H1 (cell line): Measurements from ENCODE around the gene NCAM1. TPM values are rescaled to one million over a fixed set of nuclear protein-coding genes. Genes with fewer than 3 reads are reported as not detected.

Source experiments
- NANOG ChIP-seq: IDR thresholded peaks from 2 replicates; pipeline ENCODE4 v1.6.1; 2011; ENCODE audit warnings: low read length, low read depth, mild to moderate bottlenecking, inconsistent platforms; ENCODE audit not compliant: insufficient read depth, poor library complexity, severe bottlenecking
- SP4 ChIP-seq: IDR thresholded peaks from 2 replicates; pipeline ENCODE4 v1.6.1; 2012; ENCODE audit warnings: low read length, inconsistent platforms
- polyA plus RNA-seq, 7 experiments: library from polyadenylated mRNA; depleted of rRNA in 3 of 7; stranded (reverse) in 5 of 7; unstranded in 2 of 7; fragments of >200 nt in 5 of 7; fragments of 200-250 nt in 2 of 7; gene quantifications; 1 replicate in 5 of 7; 2 replicates in 1 of 7; 4 replicates in 1 of 7; pipeline versions ENCODE4 v1.2.1 to v1.2.3, GENCODE V29; 2011 to 2013; ENCODE audit warnings: missing spikeins in 2 of 7, mixed read lengths in 2 of 7
- total RNA-seq: library from RNA; stranded (reverse); fragmentation: NEBNext Ultra II Directional; extraction: Animal tissue kit (Norgen Biotek cat#: 25700); gene quantifications from 2 replicates; pipeline ENCODE4 v1.2.1, GENCODE V29; 2021
- TF ChIP-seq, protein P1 (sequence below): fragments of 300-600 bp; sonication (generic); IDR thresholded peaks from 2 replicates; pipeline ENCODE4 v1.7.1; 2012; ENCODE audit warnings: low read length, moderate library complexity, mild to moderate bottlenecking, inconsistent platforms; ENCODE audit not compliant: insufficient replicate concordance

Gene NCAM1
- total and polyA plus RNA-seq, 2 of the 8 experiments (the other 6 are each of a cell fraction or from before 2014, with no cell fraction given), result 3.1 to 4.3 TPM

DNA sequence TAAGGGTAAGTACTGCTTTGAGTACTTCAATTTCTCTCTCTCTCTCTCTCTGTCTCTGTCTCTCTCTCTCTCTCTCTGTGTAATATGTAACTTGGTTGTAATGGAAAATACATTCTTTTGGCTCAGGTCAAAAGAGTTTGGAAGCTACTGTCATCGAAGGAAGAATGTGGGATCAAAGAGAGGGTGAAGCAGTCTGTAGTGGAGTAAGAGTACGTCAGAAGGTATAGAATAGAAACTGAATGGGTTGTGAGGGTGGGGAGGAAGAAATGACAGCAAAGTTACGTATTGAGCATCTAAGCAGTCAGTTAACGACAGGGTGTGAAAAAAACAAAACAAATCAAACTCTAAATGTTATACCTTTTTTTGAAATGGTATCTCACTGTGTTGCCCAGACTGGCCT is 10.0 kb downstream of the NCAM1 start (continued):
- TF ChIP-seq, protein P1, sequence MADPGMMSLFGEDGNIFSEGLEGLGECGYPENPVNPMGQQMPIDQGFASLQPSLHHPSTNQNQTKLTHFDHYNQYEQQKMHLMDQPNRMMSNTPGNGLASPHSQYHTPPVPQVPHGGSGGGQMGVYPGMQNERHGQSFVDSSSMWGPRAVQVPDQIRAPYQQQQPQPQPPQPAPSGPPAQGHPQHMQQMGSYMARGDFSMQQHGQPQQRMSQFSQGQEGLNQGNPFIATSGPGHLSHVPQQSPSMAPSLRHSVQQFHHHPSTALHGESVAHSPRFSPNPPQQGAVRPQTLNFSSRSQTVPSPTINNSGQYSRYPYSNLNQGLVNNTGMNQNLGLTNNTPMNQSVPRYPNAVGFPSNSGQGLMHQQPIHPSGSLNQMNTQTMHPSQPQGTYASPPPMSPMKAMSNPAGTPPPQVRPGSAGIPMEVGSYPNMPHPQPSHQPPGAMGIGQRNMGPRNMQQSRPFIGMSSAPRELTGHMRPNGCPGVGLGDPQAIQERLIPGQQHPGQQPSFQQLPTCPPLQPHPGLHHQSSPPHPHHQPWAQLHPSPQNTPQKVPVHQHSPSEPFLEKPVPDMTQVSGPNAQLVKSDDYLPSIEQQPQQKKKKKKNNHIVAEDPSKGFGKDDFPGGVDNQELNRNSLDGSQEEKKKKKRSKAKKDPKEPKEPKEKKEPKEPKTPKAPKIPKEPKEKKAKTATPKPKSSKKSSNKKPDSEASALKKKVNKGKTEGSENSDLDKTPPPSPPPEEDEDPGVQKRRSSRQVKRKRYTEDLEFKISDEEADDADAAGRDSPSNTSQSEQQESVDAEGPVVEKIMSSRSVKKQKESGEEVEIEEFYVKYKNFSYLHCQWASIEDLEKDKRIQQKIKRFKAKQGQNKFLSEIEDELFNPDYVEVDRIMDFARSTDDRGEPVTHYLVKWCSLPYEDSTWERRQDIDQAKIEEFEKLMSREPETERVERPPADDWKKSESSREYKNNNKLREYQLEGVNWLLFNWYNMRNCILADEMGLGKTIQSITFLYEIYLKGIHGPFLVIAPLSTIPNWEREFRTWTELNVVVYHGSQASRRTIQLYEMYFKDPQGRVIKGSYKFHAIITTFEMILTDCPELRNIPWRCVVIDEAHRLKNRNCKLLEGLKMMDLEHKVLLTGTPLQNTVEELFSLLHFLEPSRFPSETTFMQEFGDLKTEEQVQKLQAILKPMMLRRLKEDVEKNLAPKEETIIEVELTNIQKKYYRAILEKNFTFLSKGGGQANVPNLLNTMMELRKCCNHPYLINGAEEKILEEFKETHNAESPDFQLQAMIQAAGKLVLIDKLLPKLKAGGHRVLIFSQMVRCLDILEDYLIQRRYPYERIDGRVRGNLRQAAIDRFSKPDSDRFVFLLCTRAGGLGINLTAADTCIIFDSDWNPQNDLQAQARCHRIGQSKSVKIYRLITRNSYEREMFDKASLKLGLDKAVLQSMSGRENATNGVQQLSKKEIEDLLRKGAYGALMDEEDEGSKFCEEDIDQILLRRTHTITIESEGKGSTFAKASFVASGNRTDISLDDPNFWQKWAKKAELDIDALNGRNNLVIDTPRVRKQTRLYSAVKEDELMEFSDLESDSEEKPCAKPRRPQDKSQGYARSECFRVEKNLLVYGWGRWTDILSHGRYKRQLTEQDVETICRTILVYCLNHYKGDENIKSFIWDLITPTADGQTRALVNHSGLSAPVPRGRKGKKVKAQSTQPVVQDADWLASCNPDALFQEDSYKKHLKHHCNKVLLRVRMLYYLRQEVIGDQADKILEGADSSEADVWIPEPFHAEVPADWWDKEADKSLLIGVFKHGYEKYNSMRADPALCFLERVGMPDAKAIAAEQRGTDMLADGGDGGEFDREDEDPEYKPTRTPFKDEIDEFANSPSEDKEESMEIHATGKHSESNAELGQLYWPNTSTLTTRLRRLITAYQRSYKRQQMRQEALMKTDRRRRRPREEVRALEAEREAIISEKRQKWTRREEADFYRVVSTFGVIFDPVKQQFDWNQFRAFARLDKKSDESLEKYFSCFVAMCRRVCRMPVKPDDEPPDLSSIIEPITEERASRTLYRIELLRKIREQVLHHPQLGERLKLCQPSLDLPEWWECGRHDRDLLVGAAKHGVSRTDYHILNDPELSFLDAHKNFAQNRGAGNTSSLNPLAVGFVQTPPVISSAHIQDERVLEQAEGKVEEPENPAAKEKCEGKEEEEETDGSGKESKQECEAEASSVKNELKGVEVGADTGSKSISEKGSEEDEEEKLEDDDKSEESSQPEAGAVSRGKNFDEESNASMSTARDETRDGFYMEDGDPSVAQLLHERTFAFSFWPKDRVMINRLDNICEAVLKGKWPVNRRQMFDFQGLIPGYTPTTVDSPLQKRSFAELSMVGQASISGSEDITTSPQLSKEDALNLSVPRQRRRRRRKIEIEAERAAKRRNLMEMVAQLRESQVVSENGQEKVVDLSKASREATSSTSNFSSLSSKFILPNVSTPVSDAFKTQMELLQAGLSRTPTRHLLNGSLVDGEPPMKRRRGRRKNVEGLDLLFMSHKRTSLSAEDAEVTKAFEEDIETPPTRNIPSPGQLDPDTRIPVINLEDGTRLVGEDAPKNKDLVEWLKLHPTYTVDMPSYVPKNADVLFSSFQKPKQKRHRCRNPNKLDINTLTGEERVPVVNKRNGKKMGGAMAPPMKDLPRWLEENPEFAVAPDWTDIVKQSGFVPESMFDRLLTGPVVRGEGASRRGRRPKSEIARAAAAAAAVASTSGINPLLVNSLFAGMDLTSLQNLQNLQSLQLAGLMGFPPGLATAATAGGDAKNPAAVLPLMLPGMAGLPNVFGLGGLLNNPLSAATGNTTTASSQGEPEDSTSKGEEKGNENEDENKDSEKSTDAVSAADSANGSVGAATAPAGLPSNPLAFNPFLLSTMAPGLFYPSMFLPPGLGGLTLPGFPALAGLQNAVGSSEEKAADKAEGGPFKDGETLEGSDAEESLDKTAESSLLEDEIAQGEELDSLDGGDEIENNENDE, result no peak
- TF ChIP-seq NANOG (no peak), SP4 (no peak)
